Ishikawa (cell line): ENCODE data around the gene DSTYK.

ENCODE experiments used
- CEBPB ChIP-seq: IDR thresholded peaks from 2 replicates; pipeline ENCODE4 v1.6.1; 2012
- CREB1 ChIP-seq: IDR thresholded peaks from 2 replicates; pipeline ENCODE4 v1.6.1; 2012; ENCODE audit warnings: low read depth
- EGR1 ChIP-seq: IDR thresholded peaks from 2 replicates; pipeline ENCODE4 v1.6.1; 2012
- EP300 ChIP-seq: IDR thresholded peaks from 2 replicates; pipeline ENCODE4 v1.6.1; 2012; ENCODE audit warnings: borderline replicate concordance
- FOXM1 ChIP-seq: IDR thresholded peaks from 2 replicates; pipeline ENCODE4 v1.6.1; 2012; ENCODE audit warnings: low read depth, borderline replicate concordance
- NFIC ChIP-seq: IDR thresholded peaks from 2 replicates; pipeline ENCODE4 v1.6.1; 2012
- RAD21 ChIP-seq: IDR thresholded peaks from 2 replicates; pipeline ENCODE4 v1.6.1; 2012; ENCODE audit warnings: low read depth
- TAF1 ChIP-seq: IDR thresholded peaks from 2 replicates; pipeline ENCODE4 v1.6.1; 2012; ENCODE audit warnings: low read depth, mild to moderate bottlenecking
- TCF12 ChIP-seq: IDR thresholded peaks from 2 replicates; pipeline ENCODE4 v1.6.1; 2012; ENCODE audit warnings: low read depth
- TEAD4 ChIP-seq: IDR thresholded peaks from 2 replicates; pipeline ENCODE4 v1.6.1; 2012
- YY1 ChIP-seq: IDR thresholded peaks from 2 replicates; pipeline ENCODE4 v1.6.1; 2012; ENCODE audit warnings: low read depth
- ZBTB7A ChIP-seq: IDR thresholded peaks from 2 replicates; pipeline ENCODE4 v1.6.1; 2012; ENCODE audit warnings: low read depth
- TF ChIP-seq, protein P1 (sequence below): IDR thresholded peaks from 2 replicates; pipeline ENCODE4 v1.6.1; 2012
- TF ChIP-seq, protein P2 (sequence below): IDR thresholded peaks from 2 replicates; pipeline ENCODE4 v1.6.1; 2012
- TF ChIP-seq, protein P3 (sequence below): IDR thresholded peaks from 2 replicates; pipeline ENCODE4 v1.6.1; 2012; ENCODE audit warnings: low read depth, mild to moderate bottlenecking

Gene DSTYK

DNA sequence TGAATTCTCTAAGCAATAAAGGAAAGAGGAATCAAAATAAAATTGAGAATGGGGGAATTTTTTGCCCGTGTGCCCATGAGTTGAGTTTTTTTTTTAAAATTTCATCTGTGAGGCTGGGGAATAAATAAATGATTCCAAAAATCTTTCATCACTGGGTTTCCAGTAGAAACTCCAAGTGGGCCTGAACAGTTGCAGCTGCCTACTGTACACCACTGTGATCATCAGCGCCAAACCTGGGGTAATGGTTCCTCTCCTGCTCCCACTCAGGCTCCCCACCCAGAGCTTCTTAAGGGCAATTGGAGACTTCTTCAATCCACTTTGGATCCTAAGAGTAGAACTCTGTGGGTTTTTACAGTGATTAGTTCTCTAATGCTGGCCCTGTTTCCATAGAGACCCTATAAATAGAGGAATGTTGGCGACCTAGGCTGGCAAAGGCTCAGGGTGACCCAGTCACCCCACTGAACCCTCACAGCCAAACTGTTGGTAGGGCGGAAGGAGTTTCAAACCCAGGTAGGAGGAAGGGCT, 25.5 kb upstream of the DSTYK start:
- TF ChIP-seq TAF1 (no peak), EP300 (no peak), ZBTB7A (no peak), CREB1 (no peak), CEBPB (no peak), EGR1 (no peak), RAD21 (no peak), YY1 (no peak), TEAD4 (no peak), TCF12 (no peak), FOXM1 (no peak), NFIC (no peak)
- TF ChIP-seq, protein P1, sequence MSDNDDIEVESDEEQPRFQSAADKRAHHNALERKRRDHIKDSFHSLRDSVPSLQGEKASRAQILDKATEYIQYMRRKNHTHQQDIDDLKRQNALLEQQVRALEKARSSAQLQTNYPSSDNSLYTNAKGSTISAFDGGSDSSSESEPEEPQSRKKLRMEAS: no peak
- TF ChIP-seq, protein P2, sequence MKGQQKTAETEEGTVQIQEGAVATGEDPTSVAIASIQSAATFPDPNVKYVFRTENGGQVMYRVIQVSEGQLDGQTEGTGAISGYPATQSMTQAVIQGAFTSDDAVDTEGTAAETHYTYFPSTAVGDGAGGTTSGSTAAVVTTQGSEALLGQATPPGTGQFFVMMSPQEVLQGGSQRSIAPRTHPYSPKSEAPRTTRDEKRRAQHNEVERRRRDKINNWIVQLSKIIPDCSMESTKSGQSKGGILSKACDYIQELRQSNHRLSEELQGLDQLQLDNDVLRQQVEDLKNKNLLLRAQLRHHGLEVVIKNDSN: no peak
- TF ChIP-seq, protein P3, sequence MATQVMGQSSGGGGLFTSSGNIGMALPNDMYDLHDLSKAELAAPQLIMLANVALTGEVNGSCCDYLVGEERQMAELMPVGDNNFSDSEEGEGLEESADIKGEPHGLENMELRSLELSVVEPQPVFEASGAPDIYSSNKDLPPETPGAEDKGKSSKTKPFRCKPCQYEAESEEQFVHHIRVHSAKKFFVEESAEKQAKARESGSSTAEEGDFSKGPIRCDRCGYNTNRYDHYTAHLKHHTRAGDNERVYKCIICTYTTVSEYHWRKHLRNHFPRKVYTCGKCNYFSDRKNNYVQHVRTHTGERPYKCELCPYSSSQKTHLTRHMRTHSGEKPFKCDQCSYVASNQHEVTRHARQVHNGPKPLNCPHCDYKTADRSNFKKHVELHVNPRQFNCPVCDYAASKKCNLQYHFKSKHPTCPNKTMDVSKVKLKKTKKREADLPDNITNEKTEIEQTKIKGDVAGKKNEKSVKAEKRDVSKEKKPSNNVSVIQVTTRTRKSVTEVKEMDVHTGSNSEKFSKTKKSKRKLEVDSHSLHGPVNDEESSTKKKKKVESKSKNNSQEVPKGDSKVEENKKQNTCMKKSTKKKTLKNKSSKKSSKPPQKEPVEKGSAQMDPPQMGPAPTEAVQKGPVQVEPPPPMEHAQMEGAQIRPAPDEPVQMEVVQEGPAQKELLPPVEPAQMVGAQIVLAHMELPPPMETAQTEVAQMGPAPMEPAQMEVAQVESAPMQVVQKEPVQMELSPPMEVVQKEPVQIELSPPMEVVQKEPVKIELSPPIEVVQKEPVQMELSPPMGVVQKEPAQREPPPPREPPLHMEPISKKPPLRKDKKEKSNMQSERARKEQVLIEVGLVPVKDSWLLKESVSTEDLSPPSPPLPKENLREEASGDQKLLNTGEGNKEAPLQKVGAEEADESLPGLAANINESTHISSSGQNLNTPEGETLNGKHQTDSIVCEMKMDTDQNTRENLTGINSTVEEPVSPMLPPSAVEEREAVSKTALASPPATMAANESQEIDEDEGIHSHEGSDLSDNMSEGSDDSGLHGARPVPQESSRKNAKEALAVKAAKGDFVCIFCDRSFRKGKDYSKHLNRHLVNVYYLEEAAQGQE: no peak

DNA sequence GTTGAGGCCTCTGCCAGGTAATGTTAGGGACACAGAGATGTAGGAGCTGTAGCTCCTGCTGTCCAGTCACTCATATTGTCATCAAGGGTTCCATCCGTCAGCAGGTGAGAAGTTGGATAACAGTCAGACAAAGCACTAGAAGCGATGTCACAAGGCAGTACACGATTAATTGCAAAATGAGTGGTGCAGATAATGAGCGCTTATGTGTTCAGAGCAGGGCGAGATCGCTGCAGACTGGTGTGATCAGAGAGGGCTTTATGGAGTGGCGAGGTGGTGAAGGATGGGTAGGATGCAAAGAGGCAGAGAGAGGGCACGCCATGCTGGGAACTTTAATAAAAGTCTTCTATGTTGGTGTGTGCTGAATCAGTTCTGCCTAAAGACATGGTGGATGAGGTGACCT, 25.0 kb upstream of the DSTYK start:
- no peak for TF ChIP-seq EP300

DNA sequence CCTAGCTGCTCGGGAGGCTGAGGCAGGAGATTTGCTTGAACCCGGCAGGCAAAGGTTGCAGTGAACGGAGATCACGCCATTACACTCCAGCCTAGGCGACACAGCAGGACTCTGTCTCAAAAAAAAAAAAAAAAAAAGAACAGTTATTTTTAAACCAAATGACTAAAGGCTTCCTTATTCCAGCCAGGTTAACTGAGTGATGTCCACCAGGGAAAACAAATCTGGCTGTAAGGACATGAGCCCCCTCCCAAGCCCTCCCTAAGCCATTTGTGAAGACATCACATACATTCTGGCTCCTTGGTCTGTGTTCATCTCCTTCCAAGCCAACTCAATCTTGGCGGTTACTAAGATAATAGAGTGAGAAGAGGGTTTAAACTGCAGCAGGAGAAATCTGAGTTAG, 24.4 kb upstream of the DSTYK start:
- TF ChIP-seq EGR1: no peak
- no peak for TF ChIP-seq YY1
- TF ChIP-seq, protein P1: no peak
- TF ChIP-seq EP300: no peak
- TF ChIP-seq ZBTB7A: no peak
- no peak for TF ChIP-seq CREB1
- no peak for TF ChIP-seq TEAD4
- TF ChIP-seq TAF1: no peak
- TF ChIP-seq, protein P2: no peak
- TF ChIP-seq CEBPB: no peak
- no peak for TF ChIP-seq FOXM1
- TF ChIP-seq, protein P3: no peak
- TF ChIP-seq TCF12: no peak
- TF ChIP-seq NFIC: no peak
- no peak for TF ChIP-seq RAD21

DNA sequence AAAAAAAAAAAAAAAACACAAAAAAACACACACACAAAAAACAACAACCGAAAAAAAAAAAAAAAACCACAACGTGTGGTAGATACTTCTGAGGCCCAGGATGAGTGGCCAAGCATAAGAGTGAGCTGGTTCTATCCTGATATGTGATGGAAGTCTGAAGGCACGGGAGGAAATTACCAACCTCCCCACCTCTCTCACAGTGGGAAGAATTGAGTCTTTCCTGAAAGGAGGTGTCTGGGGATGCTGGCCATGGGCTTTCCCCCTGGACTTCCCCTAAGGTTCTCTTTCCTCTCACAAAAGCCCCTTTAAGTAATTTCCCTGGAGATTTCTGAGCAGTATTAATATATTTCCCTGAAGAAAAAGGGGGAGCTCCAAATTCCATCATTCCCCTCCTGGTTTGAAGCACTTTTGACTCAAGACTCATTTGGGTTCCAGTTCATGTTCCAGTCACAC, 21.5 kb upstream of the DSTYK start:
- no peak for TF ChIP-seq CREB1
- no peak for TF ChIP-seq FOXM1
- no peak for TF ChIP-seq EGR1
- no peak for TF ChIP-seq RAD21
- TF ChIP-seq, protein P2: no peak
- no peak for TF ChIP-seq TCF12
- TF ChIP-seq NFIC: no peak
- TF ChIP-seq, protein P1: no peak
- TF ChIP-seq, protein P3: no peak
- TF ChIP-seq TEAD4: no peak
- TF ChIP-seq ZBTB7A: no peak
- no peak for TF ChIP-seq TAF1
- TF ChIP-seq EP300: no peak
- TF ChIP-seq CEBPB: no peak
- no peak for TF ChIP-seq YY1
